Neural cell (in vitro differentiated cells): ENCODE measurements around the gene RCSD1. TPM values are rescaled to one million over a fixed set of nuclear protein-coding genes. Genes with fewer than 3 reads are reported as not detected.

Experiments used
- H2AFZ ChIP-seq: fragments of 200-600, 300-800 bp; sonication (generic), shearing (Covaris generic); 2 replicates; pipeline ENCODE4 v1.6.0; 2014; ENCODE audit warnings: low read depth, mild to moderate bottlenecking, antibody characterized with exemption, low read length, moderate library complexity
- H3F3A ChIP-seq: fragments of 200-600 bp; shearing (Covaris generic); 2 replicates; pipeline ENCODE4 v1.6.1; 2016; ENCODE audit warnings: mild to moderate bottlenecking, moderate library complexity, mixed read lengths, antibody characterized with exemption, low read length; ENCODE audit not compliant: insufficient read depth, poor library complexity, severe bottlenecking
- H3K27ac ChIP-seq: fragments of 200-600, 300-800 bp; sonication (generic), shearing (Covaris generic); 2 replicates; pipeline ENCODE4 v1.5.1; 2014; ENCODE audit warnings: mild to moderate bottlenecking, low read length, moderate library complexity
- H3K27me3 ChIP-seq: fragments of 300-800, 200-600 bp; sonication (generic), shearing (Covaris generic); 2 replicates; pipeline ENCODE4 v1.6.0; 2014; ENCODE audit warnings: mild to moderate bottlenecking, low read depth, low read length, moderate library complexity; ENCODE audit not compliant: insufficient read depth
- H3K36me3 ChIP-seq: fragments of 300-800, 200-600 bp; sonication (generic), shearing (Covaris generic); 2 replicates; pipeline ENCODE4 v1.5.1; 2014; ENCODE audit warnings: mild to moderate bottlenecking, antibody characterized with exemption, low read length, moderate library complexity; ENCODE audit not compliant: insufficient read depth
- H3K4me2 ChIP-seq: fragments of 300-800, 200-600 bp; sonication (generic), shearing (Covaris generic); 2 replicates; pipeline ENCODE4 v1.6.0; 2014; ENCODE audit warnings: mild to moderate bottlenecking, low read length
- H3K4me3 ChIP-seq: fragments of 300-800, 200-600 bp; sonication (generic), shearing (Covaris generic); 2 replicates; pipeline ENCODE4 v1.5.1; 2014; ENCODE audit warnings: mild to moderate bottlenecking, low read length, moderate library complexity
- H3K79me2 ChIP-seq: fragments of 200-600 bp; shearing (Covaris generic); replicated peaks from 2 replicates; pipeline ENCODE4 v1.6.0; 2014; ENCODE audit warnings: mild to moderate bottlenecking, low read length, moderate library complexity; ENCODE audit not compliant: insufficient read depth
- H3K9ac ChIP-seq: fragments of 300-800, 200-600 bp; sonication (generic), shearing (Covaris generic); 2 replicates; pipeline ENCODE4 v1.6.1; 2016; ENCODE audit warnings: mild to moderate bottlenecking, low read length, mixed read lengths
- H3K9me2 ChIP-seq: fragments of 200-600 bp; shearing (Covaris generic); 2 replicates; pipeline ENCODE4 v1.6.1; 2016; ENCODE audit warnings: mild to moderate bottlenecking, low read length, mixed read lengths; ENCODE audit not compliant: insufficient read depth
- H3K9me3 ChIP-seq: fragments of 200-600, 300-800 bp; sonication (generic), shearing (Covaris generic); 2 replicates; pipeline ENCODE4 v1.6.1; 2016; ENCODE audit warnings: mild to moderate bottlenecking, mixed run types, low read length, moderate library complexity, mixed read lengths
- H4K20me1 ChIP-seq: fragments of 200-600 bp; shearing (Covaris generic); 2 replicates; pipeline ENCODE4 v1.6.1; 2016; ENCODE audit warnings: mild to moderate bottlenecking, mixed run types; ENCODE audit not compliant: insufficient read depth
- CTCF ChIP-seq: fragments of 450-650 bp; IDR thresholded peaks from 2 replicates; pipeline ENCODE4 v1.5.1; 2014; ENCODE audit warnings: antibody characterized with exemption, mild to moderate bottlenecking, moderate library complexity; ENCODE audit not compliant: poor library complexity, severe bottlenecking
- EP300 ChIP-seq: fragments of 450-650 bp; conservative IDR thresholded peaks from 2 replicates; pipeline ENCODE4 v1.6.1; 2014; ENCODE audit warnings: antibody characterized with exemption, mild to moderate bottlenecking, moderate library complexity; ENCODE audit not compliant: poor library complexity, severe bottlenecking
- EZH2 ChIP-seq: fragments of 200-600, 300-800 bp; shearing (Covaris generic), sonication (generic); IDR thresholded peaks from 2 replicates; pipeline ENCODE4 v1.6.1; 2014; ENCODE audit warnings: antibody characterized with exemption, low read length, borderline replicate concordance, mild to moderate bottlenecking; ENCODE audit not compliant: insufficient read depth, poor library complexity, severe bottlenecking
- MXI1 ChIP-seq: fragments of 450-650 bp; conservative IDR thresholded peaks from 2 replicates; pipeline ENCODE4 v1.6.1; 2014; ENCODE audit warnings: antibody characterized with exemption, mild to moderate bottlenecking; ENCODE audit not compliant: poor library complexity, severe bottlenecking
- POLR2AphosphoS5 ChIP-seq: IDR thresholded peaks from 2 replicates; pipeline ENCODE4 v1.6.1; 2012
- RAD21 ChIP-seq: fragments of 450-650 bp; conservative IDR thresholded peaks from 2 replicates; pipeline ENCODE4 v1.6.1; 2014; ENCODE audit warnings: antibody characterized with exemption, mild to moderate bottlenecking, moderate library complexity
- REST ChIP-seq: IDR thresholded peaks from 2 replicates; pipeline ENCODE4 v1.6.1; 2012; ENCODE audit warnings: borderline replicate concordance
- SMC3 ChIP-seq: fragments of 450-650 bp; conservative IDR thresholded peaks from 2 replicates; pipeline ENCODE4 v1.6.1; 2014; ENCODE audit warnings: antibody characterized with exemption, mild to moderate bottlenecking, moderate library complexity; ENCODE audit not compliant: poor library complexity
- TAF1 ChIP-seq: IDR thresholded peaks from 2 replicates; pipeline ENCODE4 v1.6.1; 2012; ENCODE audit warnings: low read depth
- polyA plus RNA-seq: library from polyadenylated mRNA; depleted of rRNA; stranded (reverse); fragments of >200 nt; gene quantifications from 2 replicates; pipeline ENCODE4 v1.2.3, GENCODE V29; 2014

RCSD1 gene
- polyA plus RNA-seq, 1 donor from 2014 or later, result not detected

GRCh38 chr1:167669209-167670124 is 39.4 kb downstream of the RCSD1 start:
- H3K36me3 ChIP-seq, result no peaks in the 10 kb centered on the region
- no peaks in the 10 kb centered on the region for H3F3A ChIP-seq
- no peak overlapping the region for H3K4me3 ChIP-seq
- H4K20me1 ChIP-seq, result no peaks in the 10 kb centered on the region
- no peak overlapping the region for H3K4me2 ChIP-seq
- no peaks in the 10 kb centered on the region for H3K9me3 ChIP-seq
- H3K9me2 ChIP-seq, result no peaks in the 10 kb centered on the region
- no peak overlapping the region for H3K9ac ChIP-seq
- no peaks in the 10 kb centered on the region for H3K79me2 ChIP-seq
- no peak overlapping the region for H2AFZ ChIP-seq
- H3K27me3 ChIP-seq, result no peaks in the 10 kb centered on the region
- no peak overlapping the region for H3K27ac ChIP-seq
- no peak for TF ChIP-seq SMC3
- TF ChIP-seq EZH2, result no peak
- no peak for TF ChIP-seq MXI1
- no peak for TF ChIP-seq EP300
- no peak for TF ChIP-seq CTCF
- no peak for TF ChIP-seq POLR2AphosphoS5
- no peak for TF ChIP-seq REST
- no peak for TF ChIP-seq RAD21
- no peak for TF ChIP-seq TAF1

DNA sequence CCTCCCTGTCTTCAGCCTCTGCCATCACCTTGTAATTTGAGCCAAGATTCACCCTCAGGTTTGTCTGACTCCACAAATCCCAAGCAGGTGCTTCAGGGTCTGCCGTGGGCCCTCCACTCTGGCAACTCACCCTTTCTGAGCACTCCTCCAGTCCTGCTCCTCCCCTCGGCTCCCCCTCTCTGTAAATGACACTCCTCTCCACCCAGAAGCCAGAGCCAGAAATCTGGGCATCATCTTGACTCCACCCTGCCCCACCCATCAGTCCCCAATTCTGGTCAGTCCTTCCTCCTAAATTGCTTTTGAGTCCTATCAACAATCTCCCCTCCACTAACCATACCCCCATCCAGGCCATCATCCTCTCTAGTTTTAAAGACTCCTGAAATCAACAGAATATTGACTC is 40.5 kb downstream of the RCSD1 start:
- H3K9me3 ChIP-seq, result no peaks in the 10 kb centered on the region
- H3K36me3 ChIP-seq, result no peaks in the 10 kb centered on the region
- H2AFZ ChIP-seq, result no peak overlapping the region
- no peaks in the 10 kb centered on the region for H3F3A ChIP-seq
- no peaks in the 10 kb centered on the region for H3K9me2 ChIP-seq
- H3K27ac ChIP-seq, result no peak overlapping the region
- no peak overlapping the region for H3K9ac ChIP-seq
- TF ChIP-seq SMC3 (no peak), TAF1 (no peak), RAD21 (no peak), EP300 (no peak), MXI1 (no peak), EZH2 (no peak), CTCF (no peak), POLR2AphosphoS5 (no peak), REST (no peak)
- H4K20me1 ChIP-seq, result no peaks in the 10 kb centered on the region
- H3K27me3 ChIP-seq, result no peaks in the 10 kb centered on the region
- no peak overlapping the region for H3K4me2 ChIP-seq
- H3K79me2 ChIP-seq, result no peaks in the 10 kb centered on the region
- H3K4me3 ChIP-seq, result no peak overlapping the region
